GM19324 (cell line): Measurements from ENCODE around the gene NUDT10.
"Not testable (repeated sequence)": the region's sequence is repeated elsewhere in the genome, so short reads cannot be mapped to it uniquely, and the experiment has no call there.

Experiments used
- ATAC-seq: cut with Tn5 transposase; IDR thresholded peaks from one replicate; pipeline ENCODE4 v1.9.1; 2021; ENCODE audit warnings: mild to moderate bottlenecking, moderate library complexity; ENCODE audit not compliant: unreplicated experiment, low FRiP score

NUDT10 gene

GRCh38 chrX:51332188-51332942 is at the start of gene NUDT10:
TSS of gene NUDT10 (plus strand) at chrX:51332822. CDS start at chrX:51332966, 144 bp downstream.
- ATAC-seq, result no peak

DNA sequence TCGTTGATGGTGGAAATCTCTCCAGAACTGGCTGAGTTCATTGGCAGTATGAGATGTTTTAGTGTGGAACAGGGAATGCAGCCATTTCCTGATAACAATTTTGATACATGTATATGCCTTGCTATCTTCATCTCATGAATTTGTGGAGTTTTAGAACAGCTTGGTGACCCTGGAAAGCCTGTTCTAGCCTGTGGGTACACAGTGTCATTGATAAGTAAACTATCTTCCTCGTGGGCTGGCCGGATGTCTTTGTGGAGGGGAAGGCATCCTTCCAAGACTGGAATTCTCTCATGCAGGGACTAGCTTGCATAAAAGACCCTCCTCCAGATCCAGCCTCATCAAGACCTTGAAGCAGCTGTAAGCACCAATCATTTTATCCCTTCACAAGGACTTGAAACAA is 40.2 kb upstream of the NUDT10 start:
- no peak for ATAC-seq

DNA sequence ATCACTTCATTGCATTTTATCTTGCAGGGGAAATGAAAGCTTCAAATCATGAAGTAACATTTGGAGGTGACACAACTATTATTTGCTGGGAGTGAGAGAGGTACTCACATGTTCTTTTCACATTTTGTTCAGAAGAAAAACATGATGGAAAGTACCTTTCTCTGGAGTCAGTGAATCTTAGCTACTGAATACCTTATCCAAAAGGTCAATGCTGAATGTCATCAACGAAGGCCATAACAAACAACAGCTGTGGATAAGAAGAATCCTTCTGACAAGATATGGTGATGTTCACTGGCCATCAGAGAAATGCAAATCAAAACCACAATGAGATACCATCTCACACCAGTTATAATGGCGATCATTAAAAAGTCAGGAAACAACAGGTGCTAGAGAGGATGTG is 36.5 kb upstream of the NUDT10 start:
- no peak for ATAC-seq

- ATAC-seq, result no peak
These were observed 16.4 kb upstream of the NUDT10 start for GRCh38 chrX:51316271-51316670.

- not testable (repeated sequence) for ATAC-seq
These were observed 542 bp downstream of the NUDT10 start for GRCh38 chrX:51332943-51333785.

DNA sequence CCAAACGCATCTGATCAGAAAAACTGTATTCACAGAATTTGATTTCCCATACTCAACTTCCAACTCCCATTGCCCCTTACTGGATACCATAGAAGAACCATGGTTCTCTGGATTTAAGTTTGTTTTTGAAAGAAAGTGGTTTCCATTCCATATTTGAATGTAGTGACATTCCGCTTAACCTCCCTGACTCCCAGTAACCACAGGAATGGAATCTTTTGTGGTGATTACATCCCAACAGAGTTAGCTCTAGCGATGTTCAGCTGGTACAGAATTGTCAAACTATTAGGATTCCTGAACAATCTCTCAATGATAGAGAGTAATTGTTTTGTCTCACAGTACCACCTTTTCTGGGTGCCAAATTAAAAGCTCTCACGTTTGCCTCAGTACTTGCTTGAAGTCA is 1.7 kb downstream of the NUDT10 start:
- no peak for ATAC-seq

DNA sequence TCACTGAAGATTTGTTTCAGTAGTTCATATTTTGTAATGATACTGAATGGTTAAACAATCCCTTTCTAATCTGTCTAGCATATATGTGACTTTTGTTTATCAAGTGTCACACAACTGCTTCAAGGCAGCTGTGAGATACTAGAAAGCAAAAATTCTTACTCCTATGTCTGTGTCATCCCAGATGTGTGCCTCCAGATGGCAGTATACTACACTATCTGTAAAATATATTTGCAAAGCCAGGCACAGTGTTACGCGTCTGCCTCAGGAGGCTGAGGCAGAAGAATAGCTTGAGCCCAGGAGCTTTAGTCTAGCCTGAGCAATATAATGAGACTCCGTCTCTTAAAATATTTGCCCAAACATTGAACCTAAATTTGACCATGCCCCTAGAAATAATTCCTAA is 4.0 kb downstream of the NUDT10 start:
- no peak for ATAC-seq

- ATAC-seq, result no peak
These were observed 28.6 kb downstream of the NUDT10 start for GRCh38 chrX:51361251-51361650.

GRCh38 chrX:51376672-51377071 is 44.0 kb downstream of the NUDT10 start:
- no peak for ATAC-seq
